Head of caudate nucleus (tissue), 42 donors: ENCODE data around the gene GRIN3B.

Experiments used
- DNase-seq, 42 donors: peaks; one replicate each; pipeline versions ENCODE4 v3.0.0 to v3.0.0-alpha.2; 2020 to 2021; ENCODE audit warnings: mixed read lengths in 7 of 42
- intact Hi-C: fragments of 100-400 bp; cut with DNase I; formaldehyde crosslinking; loops from one replicate; pipeline ENCODE4 v1.15.0; 2022

The GRIN3B gene

GRCh38 chr19:989381-990081, 10.7 kb upstream of the GRIN3B start:
- intact Hi-C loops: no loop called here
- DNase-seq: no peak

GRCh38 chr19:990119-990571, 10.1 kb upstream of the GRIN3B start:
- no peak for DNase-seq

GRCh38 chr19:990746-991145, 9.5 kb upstream of the GRIN3B start:
- intact Hi-C loops: no loop called here
- DNase-seq: no peak

More at GRCh38 chr19:990119-990571, 10.1 kb upstream of the GRIN3B start:
- intact Hi-C loops: no loop called here

GRCh38 chr19:991174-991931, 8.9 kb upstream of the GRIN3B start:
- no peak for DNase-seq
- intact Hi-C loops: no loop called here

GRCh38 chr19:991932-992669, 8.1 kb upstream of the GRIN3B start:
- no peak for DNase-seq
- intact Hi-C loops: no loop called here

- intact Hi-C loops: no loop called here
- DNase-seq: no peak
Observed at GRCh38 chr19:992670-993055, 7.6 kb upstream of the GRIN3B start.

GRCh38 chr19:993361-993830, 6.8 kb upstream of the GRIN3B start:
- no peak for DNase-seq
- intact Hi-C loops: no loop called here

- intact Hi-C loops: no loop called here
- no peak for DNase-seq
Observed at GRCh38 chr19:993831-994393, 6.3 kb upstream of the GRIN3B start.

- no peak for DNase-seq
- intact Hi-C loops: no loop called here
Observed at GRCh38 chr19:994516-994915, 5.7 kb upstream of the GRIN3B start.

GRCh38 chr19:995051-995827, 5.0 kb upstream of the GRIN3B start:
- peak in 3 of 42 donors; percentile 14 to 51 (median 19) for DNase-seq
- intact Hi-C loops: no loop called here

- intact Hi-C loops: no loop called here
Observed at GRCh38 chr19:996051-996838, 4.0 kb upstream of the GRIN3B start.

GRCh38 chr19:998064-998463, 2.2 kb upstream of the GRIN3B start:
- DNase-seq: no peak
- intact Hi-C loops: no loop called here

More at GRCh38 chr19:996051-996838, 4.0 kb upstream of the GRIN3B start:
- no peak for DNase-seq

- intact Hi-C loops: no loop called here
- no peak for DNase-seq
Observed at GRCh38 chr19:999379-999719, 870 bp upstream of the GRIN3B start.

GRCh38 chr19:1000591-1001537, 645 bp downstream of the GRIN3B start:
- no peak for DNase-seq
- intact Hi-C loops: no loop called here

GRCh38 chr19:1001538-1002166, 1.4 kb downstream of the GRIN3B start:
- DNase-seq: peak in 35 of 42 donors; percentile 25 to 82 (median 55)
- intact Hi-C loops: no loop called here

GRCh38 chr19:1002600-1002999, 2.4 kb downstream of the GRIN3B start:
- intact Hi-C loops: no loop called here
- no peak for DNase-seq
